Activated gamma-delta T cell treated with Interleukin-2 at 50 U/mL for 16 hours (primary cell): Measurements from ENCODE around the gene ST8SIA1.
"Not testable (repeated sequence)": the region's sequence is repeated elsewhere in the genome, so short reads cannot be mapped to it uniquely, and the experiment has no call there.

Source experiments
- DNase-seq: peaks from one replicate; pipeline ENCODE4 v3.0.0-alpha.2; 2020

The ST8SIA1 gene, protein sequence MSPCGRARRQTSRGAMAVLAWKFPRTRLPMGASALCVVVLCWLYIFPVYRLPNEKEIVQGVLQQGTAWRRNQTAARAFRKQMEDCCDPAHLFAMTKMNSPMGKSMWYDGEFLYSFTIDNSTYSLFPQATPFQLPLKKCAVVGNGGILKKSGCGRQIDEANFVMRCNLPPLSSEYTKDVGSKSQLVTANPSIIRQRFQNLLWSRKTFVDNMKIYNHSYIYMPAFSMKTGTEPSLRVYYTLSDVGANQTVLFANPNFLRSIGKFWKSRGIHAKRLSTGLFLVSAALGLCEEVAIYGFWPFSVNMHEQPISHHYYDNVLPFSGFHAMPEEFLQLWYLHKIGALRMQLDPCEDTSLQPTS

DNA sequence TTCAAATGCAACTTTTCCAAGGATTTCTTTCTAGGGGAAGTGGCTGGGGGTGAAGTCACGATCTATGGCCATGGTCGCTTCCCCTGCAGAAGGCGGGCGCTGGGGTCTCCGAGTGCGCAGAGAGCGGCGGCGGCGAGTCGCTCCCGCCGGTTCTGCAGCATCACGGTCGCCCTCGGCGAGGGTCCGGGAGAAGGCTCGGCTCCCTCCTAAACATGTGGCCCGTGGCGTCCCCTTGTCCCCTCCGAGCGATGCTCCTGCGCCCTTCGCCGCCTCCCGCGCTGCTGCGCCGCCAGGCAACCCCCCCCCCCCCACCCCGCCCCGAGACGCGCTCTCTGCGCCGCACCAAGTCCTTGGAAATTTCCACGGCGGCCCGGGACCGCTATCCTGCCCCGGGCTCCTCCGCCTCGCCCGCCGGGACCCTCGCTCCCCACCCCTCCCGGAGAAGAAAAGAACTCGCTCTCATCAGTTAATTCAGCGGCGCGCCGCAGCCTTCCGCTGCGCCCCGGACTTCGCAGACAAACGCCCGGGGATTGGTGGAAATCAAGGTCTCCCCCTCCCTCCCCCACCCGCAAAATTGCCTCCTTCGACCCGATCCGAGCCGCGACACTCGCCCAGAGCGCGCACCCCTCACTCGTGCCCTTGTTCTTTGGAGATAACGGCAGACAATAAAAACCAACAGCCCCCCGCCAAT, at the start of gene ST8SIA1:
TSS of gene ST8SIA1 (minus strand) at position 298 of the 691 bp plus-strand sequence. CDS start 475 bp downstream, outside the sequence.
- DNase-seq: peak; percentile 42

GRCh38 chr12:22380031-22380430, 45.5 kb upstream of the ST8SIA1 start:
- DNase-seq: no peak

- no peak for DNase-seq
Measured at GRCh38 chr12:22377731-22378496, 43.4 kb upstream of the ST8SIA1 start.

DNA sequence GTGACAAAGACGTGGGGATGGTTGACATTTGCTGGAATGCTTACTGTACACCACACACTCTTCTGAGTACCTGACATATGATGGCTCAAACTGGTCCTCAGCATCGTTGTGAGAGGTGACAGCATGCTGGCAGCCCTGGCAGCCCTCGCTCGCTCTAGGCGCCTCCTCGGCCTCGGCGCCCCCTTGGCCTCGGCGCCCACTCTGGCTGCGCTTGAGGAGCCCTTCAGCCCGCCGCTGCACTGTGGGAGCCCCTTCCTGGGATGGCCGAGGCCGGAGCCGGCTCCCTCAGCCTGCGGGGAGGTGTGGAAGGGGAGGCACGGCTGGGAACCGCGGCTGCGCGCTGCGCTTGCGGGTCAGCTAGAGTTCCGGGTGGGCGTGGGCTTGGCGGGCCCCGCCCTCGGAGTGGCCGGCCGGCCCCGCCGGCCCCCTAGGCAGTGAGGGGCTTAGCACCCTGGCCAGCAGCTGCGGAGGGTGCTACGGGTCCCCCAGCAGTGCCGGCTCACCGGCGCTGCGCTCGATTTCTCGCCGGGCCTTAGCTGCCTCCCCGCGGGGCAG, 42.2 kb upstream of the ST8SIA1 start:
- not testable (repeated sequence) for DNase-seq

GRCh38 chr12:22374508-22374907, 40.0 kb upstream of the ST8SIA1 start:
- DNase-seq: no peak

DNA sequence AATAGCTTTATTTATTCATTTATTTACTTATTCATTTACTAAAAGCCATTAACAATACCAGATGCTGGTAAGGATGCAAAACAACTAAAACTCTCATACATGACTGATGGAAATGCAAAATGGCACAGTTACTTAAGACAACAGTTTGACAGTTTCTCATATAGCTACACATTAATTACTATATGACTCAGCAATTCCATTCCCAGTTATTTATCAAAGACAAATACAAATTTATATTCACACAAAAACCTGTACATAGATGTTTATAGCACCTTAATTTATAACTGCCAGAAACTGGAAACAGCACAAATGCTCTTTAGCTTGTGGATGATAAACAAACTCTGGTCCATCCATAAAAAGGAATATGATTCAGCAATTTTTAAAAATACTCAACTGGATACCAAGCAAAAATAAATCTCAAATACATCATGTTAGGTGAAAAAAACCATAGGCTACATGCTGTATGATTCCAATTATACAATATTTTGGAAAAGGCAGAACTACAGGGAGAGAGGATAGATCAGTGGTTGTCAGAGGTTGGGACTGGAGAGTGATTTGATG, 37.9 kb upstream of the ST8SIA1 start:
- no peak for DNase-seq

DNA sequence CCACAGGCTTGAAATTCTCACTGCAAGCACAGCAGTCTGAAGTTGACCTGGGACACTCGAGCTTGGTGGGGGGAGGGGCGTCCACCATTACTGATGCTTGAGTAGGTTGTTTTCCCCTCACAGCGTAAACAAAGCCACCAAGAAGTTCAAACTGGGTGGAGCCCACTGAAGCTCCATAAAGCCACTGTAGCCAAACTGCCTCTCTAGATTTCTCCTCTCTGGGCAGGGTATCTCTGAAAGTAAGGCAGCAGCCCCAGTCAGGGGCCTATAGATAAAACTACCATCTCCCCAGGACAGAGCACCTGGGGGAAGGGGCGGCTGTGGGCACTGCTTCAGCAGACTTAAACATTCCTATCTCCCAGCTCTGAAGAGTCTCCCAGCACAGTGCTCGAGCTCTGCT, 31.7 kb upstream of the ST8SIA1 start:
- no peak for DNase-seq

- no peak for DNase-seq
Measured at GRCh38 chr12:22361785-22362184, 27.3 kb upstream of the ST8SIA1 start.

- no peak for DNase-seq
Measured at GRCh38 chr12:22360774-22361173, 26.3 kb upstream of the ST8SIA1 start.

DNA sequence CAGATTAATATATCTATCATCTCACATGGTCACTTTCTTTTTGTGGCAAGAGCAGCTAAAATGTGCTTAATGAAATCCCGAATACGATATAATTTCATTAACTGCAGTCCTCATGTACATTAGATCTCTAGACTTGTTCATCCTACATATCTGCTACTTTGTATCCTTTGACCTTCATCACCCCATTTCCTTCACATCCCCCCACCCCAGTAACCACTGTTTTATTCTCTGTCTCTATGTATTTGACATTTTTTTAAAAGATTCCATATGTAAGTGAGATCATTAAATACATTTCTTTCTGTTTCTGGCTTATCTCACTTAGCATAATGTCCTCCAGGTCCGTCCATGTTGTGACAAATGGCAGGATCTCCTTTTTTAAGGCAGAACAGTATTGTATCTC, 23.0 kb upstream of the ST8SIA1 start:
- DNase-seq: no peak

- DNase-seq: no peak
Measured at GRCh38 chr12:22356231-22356630, 21.7 kb upstream of the ST8SIA1 start.

GRCh38 chr12:22355011-22355580, 20.6 kb upstream of the ST8SIA1 start:
- DNase-seq: no peak

DNA sequence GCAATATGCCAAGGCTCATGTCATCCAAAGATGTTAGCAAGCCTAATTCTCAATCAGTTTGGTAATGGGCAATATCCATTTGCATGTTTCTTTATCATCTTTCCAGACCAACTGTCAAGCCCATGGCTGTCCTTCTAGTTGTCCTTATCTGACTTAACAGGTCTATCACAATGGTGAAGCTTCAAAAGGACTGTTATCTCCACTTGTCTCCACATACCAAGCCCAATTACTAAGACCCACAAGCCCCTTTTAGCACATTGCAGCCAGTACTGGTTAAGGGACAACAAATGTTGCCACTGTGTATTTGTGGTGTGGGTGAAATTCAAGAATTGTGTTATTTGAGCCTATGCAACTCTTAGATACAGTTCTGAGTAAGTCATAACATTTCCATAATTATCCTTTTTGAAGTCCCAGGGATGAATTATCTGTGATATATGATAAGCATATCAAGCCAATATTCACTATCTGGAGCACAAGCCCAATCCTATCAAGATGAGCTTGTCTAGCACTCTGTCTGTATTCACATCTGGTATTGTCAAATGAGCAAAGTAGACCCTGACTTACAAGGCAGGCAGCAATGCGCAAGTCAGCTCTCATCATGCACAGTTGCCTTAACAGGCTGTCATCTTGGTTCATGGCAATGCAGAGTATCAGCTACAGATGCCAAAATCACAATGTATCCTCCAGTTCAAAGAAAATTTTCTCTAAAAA, 19.3 kb upstream of the ST8SIA1 start:
- no peak for DNase-seq

DNA sequence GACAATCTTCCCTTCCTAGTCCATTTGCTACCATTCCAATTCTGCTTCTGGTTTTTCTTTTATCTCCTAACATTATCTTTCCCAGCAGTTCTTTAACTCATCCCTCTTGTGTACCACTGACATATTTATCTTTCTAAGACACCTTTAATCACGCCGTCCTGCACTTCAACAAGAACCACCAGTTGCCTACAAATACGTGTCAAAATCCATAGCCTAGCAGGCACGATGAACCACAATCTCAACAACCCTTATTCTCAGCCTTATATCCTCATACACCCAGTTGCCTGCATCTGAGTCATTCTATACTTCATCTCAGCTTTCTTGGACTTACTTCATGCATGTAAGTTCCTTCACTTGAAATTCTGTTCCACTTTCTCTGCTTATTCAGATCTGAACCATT, 16.4 kb upstream of the ST8SIA1 start:
- DNase-seq: no peak

- DNase-seq: no peak
Measured at GRCh38 chr12:22348208-22348607, 13.7 kb upstream of the ST8SIA1 start.

- DNase-seq: no peak
Measured at GRCh38 chr12:22340143-22340542, 5.6 kb upstream of the ST8SIA1 start.

DNA sequence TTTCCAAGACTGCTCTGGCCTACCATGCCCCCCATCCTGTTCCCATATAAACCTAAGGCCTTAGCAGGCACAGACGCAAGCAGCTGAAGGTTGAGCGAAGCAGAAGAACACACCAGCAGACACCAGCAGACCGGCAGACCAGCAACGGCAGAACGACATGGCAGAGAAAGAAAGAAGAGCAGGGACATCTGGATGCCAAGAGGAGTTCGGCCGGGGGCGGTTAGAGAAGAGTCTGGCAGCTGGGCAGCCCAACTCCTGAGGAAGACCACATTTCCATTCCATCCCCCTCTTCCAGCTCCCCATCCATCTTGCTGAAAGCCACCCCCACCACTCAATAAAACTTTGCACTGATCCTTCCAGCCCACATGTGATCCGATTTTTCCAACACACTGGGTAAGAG, 5.2 kb upstream of the ST8SIA1 start:
- no peak for DNase-seq

GRCh38 chr12:22335794-22336166, 1.3 kb upstream of the ST8SIA1 start:
- no peak for DNase-seq

GRCh38 chr12:22333713-22334409, 646 bp downstream of the ST8SIA1 start:
- peak; percentile 8 for DNase-seq

- DNase-seq: no peak
Measured at GRCh38 chr12:22333186-22333712, 1.3 kb downstream of the ST8SIA1 start.

DNA sequence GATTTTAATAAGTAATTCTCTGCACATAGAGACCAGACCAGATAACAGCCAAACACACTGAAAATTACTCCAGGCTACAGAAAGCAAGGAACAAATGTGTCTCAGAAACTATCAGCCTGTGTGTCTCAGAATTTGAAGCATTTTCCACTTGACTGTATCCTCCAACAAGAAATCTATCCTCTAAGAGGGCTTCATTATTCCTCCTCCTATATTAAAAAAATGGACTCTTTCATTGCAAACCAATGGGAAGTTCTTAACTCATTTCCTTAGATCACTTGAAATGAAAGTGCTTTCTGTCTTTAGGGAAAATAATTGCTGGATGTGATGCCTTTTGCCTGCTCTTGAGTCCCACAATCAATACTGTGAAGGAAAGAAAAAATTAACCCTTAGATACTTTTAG, 2.3 kb downstream of the ST8SIA1 start:
- DNase-seq: no peak
